Lung (tissue), 12 donors: Measurements from ENCODE around the gene CMSS1. TPM values are rescaled to one million over a fixed set of nuclear protein-coding genes. Genes with fewer than 3 reads are reported as not detected.

Experiments used
- ATAC-seq: fragments of 200-7000 bp; cut with Tn5 transposase; one replicate; pipeline ENCODE4 v1.9.1; 2020; ENCODE audit warnings: moderate number of reproducible peaks; ENCODE audit not compliant: insufficient read depth, low FRiP score
- DNase-seq, 3 donors: peaks; one replicate each; pipeline ENCODE4 v3.0.0-alpha.2; 2013 to 2017
- H3K27ac ChIP-seq, 2 donors: one replicate each; pipeline ENCODE4 v1.5.1; 2013; ENCODE audit warnings: mild to moderate bottlenecking in 2 of 2, moderate library complexity in 2 of 2, control low read depth in 1 of 2, inconsistent platforms in 1 of 2, low read depth in 1 of 2, low read length in 1 of 2
- H3K27me3 ChIP-seq, 3 donors: one replicate each; pipeline ENCODE4 v1.5.1; 2013; ENCODE audit warnings: low read length in 2 of 3; ENCODE audit not compliant: control insufficient read depth in 3 of 3, insufficient read depth in 3 of 3
- H3K36me3 ChIP-seq, 4 donors: one replicate each; pipeline ENCODE4 v1.5.1; 2013; ENCODE audit warnings: low read length in 4 of 4, mild to moderate bottlenecking in 1 of 4, moderate library complexity in 1 of 4; ENCODE audit not compliant: control insufficient read depth in 4 of 4, insufficient read depth in 4 of 4
- H3K4me1 ChIP-seq, 5 donors: one replicate each; pipeline ENCODE4 v1.5.1; 2013; ENCODE audit warnings: low read length in 5 of 5, mild to moderate bottlenecking in 2 of 5, moderate library complexity in 1 of 5; ENCODE audit not compliant: control insufficient read depth in 5 of 5, insufficient read depth in 5 of 5
- H3K4me3 ChIP-seq: one replicate; pipeline ENCODE4 v1.5.1; 2013; ENCODE audit warnings: mild to moderate bottlenecking, control low read depth, moderate library complexity
- H3K9ac ChIP-seq, 2 donors: one replicate each; pipeline ENCODE4 v1.5.1; 2013; ENCODE audit warnings: low read length in 2 of 2, control low read depth in 1 of 2; ENCODE audit not compliant: insufficient read depth in 1 of 2
- H3K9me3 ChIP-seq, 4 donors: one replicate each; pipeline ENCODE4 v1.5.1; 2013; ENCODE audit warnings: low read length in 3 of 4, mild to moderate bottlenecking in 1 of 4, moderate library complexity in 1 of 4; ENCODE audit not compliant: control insufficient read depth in 4 of 4, insufficient read depth in 3 of 4
- WGBS, 2 donors: extraction: QIAGEN DNeasy Blood & Tissue Kit; methylation state at CpG; one replicate each; pipeline ENCODE4 v1.1.7; 2013; 5-methylcytosine and 5-hydroxymethylcytosine counted together
- polyA plus RNA-seq, 2 donors: library from polyadenylated mRNA; stranded (reverse); fragments of 200-250 nt; gene quantifications; one replicate each; pipeline ENCODE4 v1.2.1, GENCODE V29; 2013
- total RNA-seq, 2 donors: library from RNA; depleted of rRNA in 1 of 2; stranded (reverse); fragments of >200 nt in 1 of 2; gene quantifications; one replicate each; pipeline ENCODE4 v1.2.1, GENCODE V29; 2014 to 2021
- TF ChIP-seq, protein P1 (sequence below): IDR thresholded peaks from 2 replicates; pipeline ENCODE4 v1.5.1; 2012; ENCODE audit warnings: mild to moderate bottlenecking; ENCODE audit errors: control extremely low read depth, extremely low read depth
- donor health status: control.
- donor health status: control.
- donor health status: Bipolar disorder and iron deficiency.
- donor health status: healthy.
- donor health status: DM: yes; HTN: yes; CAD: no.

CMSS1 gene
- total and polyA plus RNA-seq, 4 donors = 12.3 to 28.9 (median 22.6) TPM

- DNase-seq (no peak), ATAC-seq (no peak)
- Histone ChIP-seq H3K27me3 (no peaks in the 10 kb centered on the region), H3K9me3 (no peaks in the 10 kb centered on the region), H3K27ac (no peak overlapping the region), H3K4me3 (no peak overlapping the region), H3K36me3 (no peaks in the 10 kb centered on the region), H3K9ac (no peak overlapping the region), H3K4me1 (peaks cover 0 to 14% (median 0%) of the 10 kb centered on the region in 5 donors)
- 87 to 96% methylated on average over 4 of the region's 4 CpGs for WGBS, 2 donors
- TF ChIP-seq, protein P1, sequence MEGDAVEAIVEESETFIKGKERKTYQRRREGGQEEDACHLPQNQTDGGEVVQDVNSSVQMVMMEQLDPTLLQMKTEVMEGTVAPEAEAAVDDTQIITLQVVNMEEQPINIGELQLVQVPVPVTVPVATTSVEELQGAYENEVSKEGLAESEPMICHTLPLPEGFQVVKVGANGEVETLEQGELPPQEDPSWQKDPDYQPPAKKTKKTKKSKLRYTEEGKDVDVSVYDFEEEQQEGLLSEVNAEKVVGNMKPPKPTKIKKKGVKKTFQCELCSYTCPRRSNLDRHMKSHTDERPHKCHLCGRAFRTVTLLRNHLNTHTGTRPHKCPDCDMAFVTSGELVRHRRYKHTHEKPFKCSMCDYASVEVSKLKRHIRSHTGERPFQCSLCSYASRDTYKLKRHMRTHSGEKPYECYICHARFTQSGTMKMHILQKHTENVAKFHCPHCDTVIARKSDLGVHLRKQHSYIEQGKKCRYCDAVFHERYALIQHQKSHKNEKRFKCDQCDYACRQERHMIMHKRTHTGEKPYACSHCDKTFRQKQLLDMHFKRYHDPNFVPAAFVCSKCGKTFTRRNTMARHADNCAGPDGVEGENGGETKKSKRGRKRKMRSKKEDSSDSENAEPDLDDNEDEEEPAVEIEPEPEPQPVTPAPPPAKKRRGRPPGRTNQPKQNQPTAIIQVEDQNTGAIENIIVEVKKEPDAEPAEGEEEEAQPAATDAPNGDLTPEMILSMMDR = no peak
Observed at GRCh38 chr3:100123112-100123511, 305.4 kb downstream of the CMSS1 start.

- Histone ChIP-seq H3K36me3 (no peaks in the 10 kb centered on the region), H3K4me1 (peaks cover 0 to 12% (median 0%) of the 10 kb centered on the region in 5 donors), H3K9me3 (no peaks in the 10 kb centered on the region), H3K4me3 (no peak overlapping the region), H3K27me3 (no peaks in the 10 kb centered on the region), H3K9ac (no peak overlapping the region), H3K27ac (no peak overlapping the region)
- DNase-seq = no peak
- 84 to 96% methylated on average over 5 of the region's 5 CpGs for WGBS, 2 donors
- no peak for ATAC-seq
- TF ChIP-seq, protein P1 = no peak
Observed at GRCh38 chr3:100124201-100124761, 306.6 kb downstream of the CMSS1 start.

DNA sequence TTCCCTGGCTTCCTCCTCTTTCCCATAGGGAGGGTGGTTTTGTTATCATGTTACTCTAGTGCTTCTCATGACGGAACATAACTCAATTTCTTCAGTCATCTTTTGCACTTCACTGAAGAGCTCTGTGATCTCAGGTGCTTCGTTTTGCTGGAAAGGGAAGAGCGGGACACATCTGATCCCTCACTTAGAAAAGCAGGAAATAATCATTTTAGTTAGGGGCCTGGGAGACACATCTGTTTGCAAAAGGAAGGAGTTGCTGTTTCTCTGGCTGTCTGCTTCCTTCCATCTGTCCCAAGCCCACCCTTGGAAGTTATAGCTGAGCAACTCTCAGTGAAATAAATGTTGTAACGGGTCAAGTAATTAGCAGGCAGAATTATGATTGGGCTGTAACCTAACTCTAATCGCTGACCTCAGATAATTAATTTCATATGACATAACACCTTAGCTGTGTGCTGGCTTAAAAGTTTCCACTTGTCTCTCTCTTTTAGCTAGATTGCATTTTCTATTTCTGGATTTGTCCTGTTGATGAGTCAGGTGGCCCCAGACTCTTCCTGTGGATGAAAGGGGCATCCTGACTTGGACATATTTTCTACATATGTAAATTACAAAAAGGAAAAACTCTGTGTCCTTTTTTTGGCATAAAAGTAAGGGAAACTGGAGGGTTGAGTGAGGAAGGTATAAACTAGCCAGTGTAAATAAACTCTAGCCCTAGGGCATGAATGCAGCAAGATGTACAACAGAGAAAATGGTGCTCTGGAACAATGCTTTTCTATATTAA lies 307.7 kb downstream of the CMSS1 start:
- TF ChIP-seq, protein P1 = no peak
- WGBS, 2 donors = 76 to 88% methylated on average over 5 of the region's 5 CpGs
- peaks cover 0 to 7% (median 0%) of the 10 kb centered on the region in 5 donors for H3K4me1 ChIP-seq
- no peaks in the 10 kb centered on the region for H3K9me3 ChIP-seq
- no peak overlapping the region for H3K9ac ChIP-seq
- no peak overlapping the region for H3K27ac ChIP-seq
- ATAC-seq = no peak
- H3K27me3 ChIP-seq = no peaks in the 10 kb centered on the region
- H3K4me3 ChIP-seq = no peak overlapping the region
- DNase-seq = peak in 1 of 3 donors; percentile 24
- H3K36me3 ChIP-seq = no peaks in the 10 kb centered on the region
